ENCODE data around the gene TMEM121B. TPM values are rescaled to one million over a fixed set of nuclear protein-coding genes. Genes with fewer than 3 reads are reported as not detected.

The TMEM121B gene
- total RNA-seq, 1 donor, result not detected

DNA sequence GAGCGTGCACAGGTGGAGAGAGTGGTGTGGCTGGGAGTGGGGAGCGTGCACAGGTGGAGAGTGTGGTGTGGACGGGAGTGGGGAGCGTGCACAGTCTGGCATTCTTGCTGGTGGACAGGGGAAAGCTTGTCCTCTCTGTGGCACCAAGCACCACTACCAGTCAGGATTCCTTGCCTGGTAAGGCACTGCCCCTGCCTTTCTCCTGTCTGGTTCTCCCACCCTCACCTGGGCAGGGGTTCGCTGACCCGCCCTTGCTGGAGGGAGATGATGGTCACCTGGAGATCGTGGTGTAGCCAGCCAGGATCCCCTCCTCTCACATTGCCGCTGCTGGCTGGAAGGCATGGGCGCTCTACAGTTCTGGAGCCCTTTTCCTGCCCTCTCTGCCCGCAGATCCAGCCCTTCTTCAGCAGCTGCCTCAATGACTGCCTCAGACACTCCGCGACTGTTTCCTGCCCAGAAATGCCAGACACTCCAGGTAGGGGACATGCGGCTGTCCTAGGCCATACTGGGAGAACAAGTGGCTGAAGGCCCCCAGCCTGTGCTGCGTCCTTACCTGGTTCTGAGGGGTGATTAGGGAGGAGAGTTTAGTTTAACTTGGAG, 16.7 kb downstream of the TMEM121B start:
- H3K36me3 ChIP-seq (ENCODE audit: insufficient read depth, low read length), result peaks cover 20% of the 10 kb centered on the region
- TF ChIP-seq, protein P1, sequence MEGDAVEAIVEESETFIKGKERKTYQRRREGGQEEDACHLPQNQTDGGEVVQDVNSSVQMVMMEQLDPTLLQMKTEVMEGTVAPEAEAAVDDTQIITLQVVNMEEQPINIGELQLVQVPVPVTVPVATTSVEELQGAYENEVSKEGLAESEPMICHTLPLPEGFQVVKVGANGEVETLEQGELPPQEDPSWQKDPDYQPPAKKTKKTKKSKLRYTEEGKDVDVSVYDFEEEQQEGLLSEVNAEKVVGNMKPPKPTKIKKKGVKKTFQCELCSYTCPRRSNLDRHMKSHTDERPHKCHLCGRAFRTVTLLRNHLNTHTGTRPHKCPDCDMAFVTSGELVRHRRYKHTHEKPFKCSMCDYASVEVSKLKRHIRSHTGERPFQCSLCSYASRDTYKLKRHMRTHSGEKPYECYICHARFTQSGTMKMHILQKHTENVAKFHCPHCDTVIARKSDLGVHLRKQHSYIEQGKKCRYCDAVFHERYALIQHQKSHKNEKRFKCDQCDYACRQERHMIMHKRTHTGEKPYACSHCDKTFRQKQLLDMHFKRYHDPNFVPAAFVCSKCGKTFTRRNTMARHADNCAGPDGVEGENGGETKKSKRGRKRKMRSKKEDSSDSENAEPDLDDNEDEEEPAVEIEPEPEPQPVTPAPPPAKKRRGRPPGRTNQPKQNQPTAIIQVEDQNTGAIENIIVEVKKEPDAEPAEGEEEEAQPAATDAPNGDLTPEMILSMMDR (IDR thresholded peaks at IDR 0.05; ENCODE audit: extremely low read depth, low read depth, low read length), result no peak
- no peaks in the 10 kb centered on the region for H3K27me3 ChIP-seq (ENCODE audit: insufficient read depth, low read length)

DNA sequence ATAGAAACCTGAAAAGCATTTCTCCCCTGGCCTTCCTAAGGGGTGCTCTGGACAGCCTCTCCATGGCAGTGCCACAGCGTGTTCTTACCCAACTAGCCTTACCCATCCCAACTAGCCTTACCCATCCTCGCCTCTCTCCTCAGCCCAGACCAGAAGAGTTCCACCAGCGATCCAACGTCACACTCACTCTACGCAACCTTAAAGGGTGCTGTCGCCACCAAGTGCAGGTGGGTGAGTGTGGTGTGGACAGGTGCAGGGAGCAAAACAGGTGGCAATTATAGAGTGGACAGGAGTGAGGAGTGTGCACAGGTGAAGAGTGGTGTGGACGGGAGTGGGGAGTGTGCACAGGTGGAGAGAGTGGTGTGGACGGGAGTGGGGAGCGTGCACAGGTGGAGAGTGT, 17.8 kb downstream of the TMEM121B start:
- Histone ChIP-seq H3K27ac (ENCODE audit: low read depth, low read length) (no peak overlapping the region), H3K4me2 (ENCODE audit: insufficient read depth, low read length) (no peak overlapping the region), H3K27me3 (ENCODE audit: insufficient read depth, low read length) (no peaks in the 10 kb centered on the region), H3K79me2 (ENCODE audit: insufficient read depth, low read length) (no peaks in the 10 kb centered on the region), H3K36me3 (ENCODE audit: insufficient read depth, low read length) (peaks cover 28% of the 10 kb centered on the region), H4K20me1 (ENCODE audit: insufficient read depth, low read length) (no peaks in the 10 kb centered on the region), H3K9me3 (ENCODE audit: low read depth, low read length) (no peaks in the 10 kb centered on the region), H3K4me3 (ENCODE audit: insufficient read depth, low read length) (no peak overlapping the region), H2AFZ (ENCODE audit: low read length) (no peak overlapping the region), H3K4me1 (ENCODE audit: insufficient read depth, low read length) (no peaks in the 10 kb centered on the region)
- TF ChIP-seq, protein P1 (IDR thresholded peaks at IDR 0.05; ENCODE audit: extremely low read depth, low read depth, low read length), result no peak
- DNase-seq (ENCODE audit: insufficient read length, low spot score, missing footprints), result peak; percentile 50

More for the DNA sequence above, 16.7 kb downstream of the TMEM121B start:
- peak; percentile 67 for DNase-seq (ENCODE audit: insufficient read length, low spot score, missing footprints)
- no peaks in the 10 kb centered on the region for H3K79me2 ChIP-seq (ENCODE audit: insufficient read depth, low read length)
- no peak overlapping the region for H3K27ac ChIP-seq (ENCODE audit: low read depth, low read length)
- H4K20me1 ChIP-seq (ENCODE audit: insufficient read depth, low read length), result no peaks in the 10 kb centered on the region
- no peak overlapping the region for H3K4me3 ChIP-seq (ENCODE audit: insufficient read depth, low read length)
- no peaks in the 10 kb centered on the region for H3K4me1 ChIP-seq (ENCODE audit: insufficient read depth, low read length)
- H3K4me2 ChIP-seq (ENCODE audit: insufficient read depth, low read length), result no peak overlapping the region
- no peak overlapping the region for H2AFZ ChIP-seq (ENCODE audit: low read length)
- H3K9me3 ChIP-seq (ENCODE audit: low read depth, low read length), result no peaks in the 10 kb centered on the region

GRCh38 chr22:17102297-17102667, 18.9 kb downstream of the TMEM121B start:
- H3K4me3 ChIP-seq (ENCODE audit: insufficient read depth, low read length), result no peak overlapping the region
- no peak overlapping the region for H3K4me2 ChIP-seq (ENCODE audit: insufficient read depth, low read length)
- H3K9me3 ChIP-seq (ENCODE audit: low read depth, low read length), result no peaks in the 10 kb centered on the region
- no peaks in the 10 kb centered on the region for H3K4me1 ChIP-seq (ENCODE audit: insufficient read depth, low read length)
- peak; percentile 70 for DNase-seq (ENCODE audit: insufficient read length, low spot score, missing footprints)
- H3K27me3 ChIP-seq (ENCODE audit: insufficient read depth, low read length), result no peaks in the 10 kb centered on the region
- no peak overlapping the region for H3K27ac ChIP-seq (ENCODE audit: low read depth, low read length)
- TF ChIP-seq, protein P1 (IDR thresholded peaks at IDR 0.05; ENCODE audit: extremely low read depth, low read depth, low read length), result no peak
- peaks cover 28% of the 10 kb centered on the region for H3K36me3 ChIP-seq (ENCODE audit: insufficient read depth, low read length)
- no peaks in the 10 kb centered on the region for H4K20me1 ChIP-seq (ENCODE audit: insufficient read depth, low read length)
- no peak overlapping the region for H2AFZ ChIP-seq (ENCODE audit: low read length)
- no peaks in the 10 kb centered on the region for H3K79me2 ChIP-seq (ENCODE audit: insufficient read depth, low read length)

DNA sequence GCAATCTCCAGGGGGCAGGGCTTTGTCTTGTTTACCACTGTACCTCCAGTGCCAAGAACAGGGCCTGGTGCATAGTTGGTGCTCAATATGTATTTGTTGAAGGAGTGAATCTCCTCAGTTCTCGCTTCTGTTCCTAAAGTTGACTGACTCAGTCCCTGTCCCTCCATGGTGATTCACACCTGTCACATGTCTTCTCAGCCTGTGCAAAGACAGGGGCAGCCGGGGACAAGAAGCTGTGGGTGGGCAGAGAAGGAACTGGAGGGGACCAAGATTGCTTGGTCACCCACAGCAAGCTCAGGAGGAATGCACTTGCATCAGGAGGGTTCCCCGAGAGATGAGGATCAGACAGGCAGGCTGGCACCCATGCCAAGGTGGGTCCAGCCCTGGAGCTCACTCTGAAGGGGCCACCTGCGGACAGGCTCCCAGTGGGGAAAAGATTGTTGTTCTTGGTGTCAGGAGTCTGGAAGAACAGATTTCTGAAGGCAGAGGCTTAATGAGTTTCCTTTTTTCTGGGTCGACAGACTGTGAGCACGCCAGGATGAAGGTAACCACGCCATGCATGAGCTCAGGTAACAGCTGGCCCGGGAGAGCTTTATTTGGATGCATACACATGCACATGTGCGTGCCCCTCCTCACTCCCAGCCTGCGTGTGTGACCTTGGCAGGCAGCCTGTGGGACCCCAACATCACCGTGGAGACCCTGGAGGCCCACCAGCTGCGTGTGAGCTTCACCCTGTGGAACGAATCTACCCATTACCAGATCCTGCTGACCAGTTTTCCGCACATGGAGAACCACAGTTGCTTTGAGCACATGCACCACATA, 19.5 kb downstream of the TMEM121B start:
- TF ChIP-seq, protein P1 (IDR thresholded peaks at IDR 0.05; ENCODE audit: extremely low read depth, low read depth, low read length), result no peak
- Histone ChIP-seq H3K79me2 (ENCODE audit: insufficient read depth, low read length) (no peaks in the 10 kb centered on the region), H3K9me3 (ENCODE audit: low read depth, low read length) (no peaks in the 10 kb centered on the region), H3K4me3 (ENCODE audit: insufficient read depth, low read length) (no peak overlapping the region), H3K36me3 (ENCODE audit: insufficient read depth, low read length) (peaks cover 28% of the 10 kb centered on the region), H3K27me3 (ENCODE audit: insufficient read depth, low read length) (no peaks in the 10 kb centered on the region), H4K20me1 (ENCODE audit: insufficient read depth, low read length) (no peaks in the 10 kb centered on the region), H3K4me2 (ENCODE audit: insufficient read depth, low read length) (no peak overlapping the region), H3K27ac (ENCODE audit: low read depth, low read length) (no peak overlapping the region), H2AFZ (ENCODE audit: low read length) (no peak overlapping the region), H3K4me1 (ENCODE audit: insufficient read depth, low read length) (no peaks in the 10 kb centered on the region)
- peak; percentile 77 for DNase-seq (ENCODE audit: insufficient read length, low spot score, missing footprints)

All from osteoblast (primary cell).